GM12801 (cell line): Measurements from ENCODE around the gene COL19A1.

Source experiments
- TF ChIP-seq, protein P1 (sequence below): IDR thresholded peaks from one replicate; pipeline ENCODE4 v1.5.1; 2011; ENCODE audit warnings: control low read depth; ENCODE audit not compliant: insufficient read length; ENCODE audit errors: extremely low read depth

The COL19A1 gene

DNA sequence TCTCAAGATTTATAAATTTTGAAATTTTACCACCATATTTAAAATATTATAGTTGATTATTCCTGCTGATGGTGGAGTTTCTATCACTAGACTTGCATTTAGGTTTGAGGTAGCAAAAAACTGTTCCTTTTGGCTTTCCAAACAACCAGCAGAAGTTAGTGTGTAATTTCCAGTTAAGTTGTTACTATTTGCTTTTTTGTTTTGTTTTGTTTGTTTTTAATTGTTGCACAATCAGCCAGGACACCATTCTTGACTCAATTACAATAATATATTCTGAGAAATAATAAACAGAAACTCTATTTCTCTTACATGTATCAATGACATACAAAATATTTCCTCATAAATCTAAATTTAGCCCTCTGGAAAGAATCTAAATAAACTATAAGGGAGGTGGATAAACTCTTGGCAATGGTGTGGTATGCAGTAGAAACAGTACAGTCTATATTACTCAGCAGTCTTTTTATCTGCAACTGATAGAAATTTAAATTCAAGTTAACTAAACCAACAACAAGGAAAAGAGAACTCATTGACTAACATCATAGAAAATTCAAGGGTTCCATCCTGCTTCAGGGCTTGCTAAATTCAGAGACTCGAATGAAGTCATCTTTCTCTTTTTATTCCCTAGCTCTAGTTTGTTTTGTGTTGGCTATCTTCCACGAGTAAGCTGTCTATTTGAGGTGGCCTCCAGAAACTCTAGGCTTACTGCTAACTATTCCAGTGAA is 19.4 kb upstream of the COL19A1 start:
- TF ChIP-seq, protein P1, sequence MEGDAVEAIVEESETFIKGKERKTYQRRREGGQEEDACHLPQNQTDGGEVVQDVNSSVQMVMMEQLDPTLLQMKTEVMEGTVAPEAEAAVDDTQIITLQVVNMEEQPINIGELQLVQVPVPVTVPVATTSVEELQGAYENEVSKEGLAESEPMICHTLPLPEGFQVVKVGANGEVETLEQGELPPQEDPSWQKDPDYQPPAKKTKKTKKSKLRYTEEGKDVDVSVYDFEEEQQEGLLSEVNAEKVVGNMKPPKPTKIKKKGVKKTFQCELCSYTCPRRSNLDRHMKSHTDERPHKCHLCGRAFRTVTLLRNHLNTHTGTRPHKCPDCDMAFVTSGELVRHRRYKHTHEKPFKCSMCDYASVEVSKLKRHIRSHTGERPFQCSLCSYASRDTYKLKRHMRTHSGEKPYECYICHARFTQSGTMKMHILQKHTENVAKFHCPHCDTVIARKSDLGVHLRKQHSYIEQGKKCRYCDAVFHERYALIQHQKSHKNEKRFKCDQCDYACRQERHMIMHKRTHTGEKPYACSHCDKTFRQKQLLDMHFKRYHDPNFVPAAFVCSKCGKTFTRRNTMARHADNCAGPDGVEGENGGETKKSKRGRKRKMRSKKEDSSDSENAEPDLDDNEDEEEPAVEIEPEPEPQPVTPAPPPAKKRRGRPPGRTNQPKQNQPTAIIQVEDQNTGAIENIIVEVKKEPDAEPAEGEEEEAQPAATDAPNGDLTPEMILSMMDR: no peak

DNA sequence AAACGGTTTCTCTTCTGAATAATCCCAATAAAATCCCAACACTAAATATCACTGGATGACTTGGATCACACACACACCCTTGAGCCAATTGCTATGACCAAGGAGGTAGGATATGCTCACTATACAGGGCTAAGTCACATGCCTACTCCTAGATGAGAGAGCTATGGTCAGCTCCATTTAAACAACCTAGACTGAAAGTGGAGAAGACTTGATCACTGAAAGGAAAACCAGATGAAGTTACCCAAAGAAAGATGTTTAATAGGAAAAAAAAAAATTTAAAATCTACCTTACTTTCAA is 18.9 kb upstream of the COL19A1 start:
- TF ChIP-seq, protein P1: no peak

DNA sequence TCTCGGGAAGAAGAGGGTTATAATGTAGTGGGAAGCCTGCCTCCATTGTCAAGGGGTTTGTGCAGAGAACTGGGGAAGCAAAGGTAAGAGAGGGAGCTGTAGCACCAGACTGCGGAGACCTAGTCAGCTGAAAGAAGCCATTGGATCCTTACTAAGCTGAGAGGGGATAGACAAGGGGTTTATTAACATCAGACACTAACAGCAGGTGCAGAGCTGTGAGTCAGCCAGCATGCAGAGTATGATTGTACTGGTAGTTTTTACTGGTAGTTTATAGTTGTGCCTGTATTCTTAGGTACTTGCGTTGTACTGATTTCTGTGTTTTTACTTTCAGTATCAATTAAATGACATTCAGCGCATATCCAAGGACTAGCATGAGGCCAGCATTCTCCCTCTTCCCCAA is 17.8 kb upstream of the COL19A1 start:
- TF ChIP-seq, protein P1: no peak

- TF ChIP-seq, protein P1: no peak
Observed at GRCh38 chr6:69852706-69853105, 13.7 kb upstream of the COL19A1 start.

- TF ChIP-seq, protein P1: no peak
Observed at GRCh38 chr6:69861986-69862385, 4.4 kb upstream of the COL19A1 start.

- TF ChIP-seq, protein P1: no peak
Observed at GRCh38 chr6:69863766-69864165, 2.6 kb upstream of the COL19A1 start.

DNA sequence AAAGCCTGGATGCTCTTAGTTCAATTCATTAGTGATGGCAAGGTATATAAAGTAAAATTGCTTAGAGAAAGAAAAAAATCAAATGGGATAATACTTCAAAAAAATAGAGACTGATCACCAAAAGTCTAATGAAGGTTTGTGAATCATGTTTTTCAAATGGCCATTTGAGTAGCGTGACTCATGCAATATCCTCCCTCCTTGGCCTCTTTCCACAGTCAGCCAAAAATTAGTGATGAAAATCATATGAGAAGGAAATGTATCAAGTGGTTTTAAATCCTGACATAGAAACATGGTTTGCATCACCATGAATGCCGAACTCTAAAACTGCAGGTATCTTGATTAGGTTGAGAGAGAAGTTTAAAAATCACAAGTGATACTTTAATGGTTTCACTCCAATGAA is 1.2 kb upstream of the COL19A1 start:
- TF ChIP-seq, protein P1: no peak
